NOMO-1 treated with DMSO at 0.1 percent for 48 hours (cell line): Measurements from ENCODE around the gene CCDC122.

Experiments used
- DNase-seq: peaks from one replicate; lab custom pipeline; 2025; ENCODE audit not compliant: unreplicated experiment; lab: John Stamatoyannopoulos, UW

The CCDC122 gene

DNA sequence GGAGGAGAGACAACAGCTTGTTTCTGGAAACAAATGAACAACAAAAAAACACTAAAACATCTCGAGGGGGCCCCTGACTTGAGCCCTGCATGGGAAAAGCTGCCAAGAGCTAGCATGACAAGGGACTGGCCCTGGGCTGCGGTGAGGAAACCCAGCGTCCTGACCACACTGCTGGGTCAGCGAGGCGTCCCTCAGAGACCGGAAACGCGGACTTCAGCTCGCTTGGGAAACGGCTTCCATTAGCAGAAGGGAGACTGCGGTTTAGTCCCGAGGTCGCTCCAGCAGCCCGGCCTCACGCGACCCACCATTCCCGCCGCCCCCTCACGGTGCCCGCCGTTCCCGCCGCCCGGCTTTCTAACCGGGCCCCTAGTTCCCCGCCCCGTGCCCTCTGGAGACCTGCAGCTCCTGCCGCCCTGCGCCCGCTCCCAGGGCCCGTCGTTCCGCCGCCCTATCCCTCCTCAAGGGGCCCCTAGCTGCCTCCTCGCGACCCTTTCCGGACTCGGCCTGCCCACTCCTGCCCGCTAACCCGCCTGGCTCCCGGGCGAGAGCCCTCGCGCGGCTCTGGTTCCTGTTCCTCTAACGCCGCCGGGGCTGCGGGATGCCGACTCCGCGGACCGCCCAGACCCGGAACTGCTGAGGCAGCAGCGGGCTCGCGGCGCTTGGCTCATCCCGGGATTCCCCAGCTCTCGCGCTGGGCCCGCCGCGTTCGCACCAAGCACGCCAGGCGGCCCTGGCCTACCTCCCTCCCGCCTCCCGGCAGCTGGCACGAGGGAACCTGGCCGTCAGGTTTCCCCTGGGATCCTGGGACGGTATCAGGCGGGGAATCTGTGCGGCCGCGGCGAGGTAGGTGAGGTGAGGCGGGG is at the start of gene CCDC122:
CCDC122 (minus strand) TSS at position 849 of the 863 bp plus-strand sequence. CDS start 10,364 bp downstream, outside the sequence.
- DNase-seq: peak; percentile 82

DNA sequence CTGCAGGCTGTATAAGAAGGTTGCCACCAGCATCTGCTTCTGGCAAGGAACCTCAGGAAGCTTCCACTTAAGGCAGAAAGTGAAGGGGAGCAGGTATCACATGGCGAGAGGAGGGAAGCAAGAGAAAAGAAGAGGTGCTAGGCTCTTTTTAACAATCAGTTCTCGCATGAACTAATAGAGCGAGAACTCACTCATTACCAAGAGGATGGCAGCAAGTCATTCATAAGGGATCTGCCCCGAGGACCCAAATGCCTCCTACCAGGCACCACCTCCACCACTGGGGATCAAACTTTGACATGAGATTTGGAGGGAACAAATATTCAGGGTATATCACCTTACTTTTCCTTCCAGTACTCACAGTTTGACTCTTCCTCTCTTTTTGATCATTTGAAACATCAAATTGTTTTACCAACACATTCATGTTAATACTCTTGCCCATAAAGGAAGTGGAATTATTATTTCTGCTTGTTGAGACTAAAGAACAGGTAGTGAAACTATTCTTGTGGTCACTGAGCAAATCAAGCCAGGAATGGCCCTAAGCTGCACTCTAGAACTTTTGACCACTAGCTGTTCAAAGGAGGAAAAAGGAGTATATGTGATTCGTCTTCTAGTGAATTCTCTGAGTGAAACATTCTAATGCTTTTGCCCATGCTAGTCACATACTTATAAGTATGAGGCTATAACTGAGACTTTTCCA is 45.2 kb upstream of the CCDC122 start:
- peak; percentile 78 for DNase-seq

DNA sequence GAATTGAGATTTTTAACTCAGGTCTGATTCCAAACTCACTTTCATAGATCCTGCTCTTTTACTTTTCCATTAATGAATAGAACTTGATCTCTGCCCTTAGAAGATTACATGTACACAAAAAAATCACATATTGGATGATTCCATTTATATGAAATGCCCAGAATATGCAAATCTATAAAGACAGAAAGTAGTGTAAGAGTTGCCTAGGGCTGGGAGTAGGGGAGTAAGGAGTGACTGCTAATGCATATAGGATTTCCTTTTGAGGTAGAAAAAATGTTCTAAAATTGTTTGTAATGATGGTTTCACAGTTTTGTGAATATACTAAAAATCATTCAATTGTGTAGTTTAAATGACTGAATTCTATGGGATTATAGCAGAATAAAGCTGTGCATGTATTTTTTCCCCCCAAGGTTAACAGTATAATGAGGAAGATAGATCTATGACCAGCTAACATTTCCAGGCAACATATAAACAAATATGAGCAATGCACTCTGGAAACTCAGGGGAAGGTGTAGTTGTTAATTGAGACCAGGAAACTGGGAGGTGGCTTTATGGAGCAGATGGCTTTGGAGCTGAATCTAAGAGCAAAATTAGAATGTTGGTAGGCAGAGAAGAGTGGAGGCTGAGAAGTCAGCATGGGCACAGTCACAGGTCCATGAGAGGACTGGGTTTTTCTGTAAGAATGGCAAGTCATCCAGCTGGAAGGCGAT is 41.6 kb upstream of the CCDC122 start:
- no peak for DNase-seq

DNA sequence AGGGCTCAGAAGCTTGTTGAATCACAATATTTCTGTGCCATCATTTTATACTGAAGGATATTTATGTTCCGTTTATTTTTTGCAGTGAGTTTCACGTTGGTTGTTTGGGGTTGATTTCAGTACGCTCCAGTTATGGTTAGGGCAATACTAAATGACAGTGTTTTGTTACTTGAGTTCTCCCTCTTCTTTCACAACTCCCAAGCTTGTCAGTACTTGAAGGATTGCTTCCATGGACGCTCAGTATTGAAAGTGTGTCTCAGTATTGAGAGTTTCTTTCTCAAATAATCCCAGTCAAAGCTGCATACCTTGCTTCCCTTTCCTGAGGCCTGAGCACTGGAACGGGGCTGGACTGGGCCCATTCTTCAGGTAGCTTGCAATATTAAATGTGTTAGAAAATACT is 39.1 kb upstream of the CCDC122 start:
- DNase-seq: no peak

DNA sequence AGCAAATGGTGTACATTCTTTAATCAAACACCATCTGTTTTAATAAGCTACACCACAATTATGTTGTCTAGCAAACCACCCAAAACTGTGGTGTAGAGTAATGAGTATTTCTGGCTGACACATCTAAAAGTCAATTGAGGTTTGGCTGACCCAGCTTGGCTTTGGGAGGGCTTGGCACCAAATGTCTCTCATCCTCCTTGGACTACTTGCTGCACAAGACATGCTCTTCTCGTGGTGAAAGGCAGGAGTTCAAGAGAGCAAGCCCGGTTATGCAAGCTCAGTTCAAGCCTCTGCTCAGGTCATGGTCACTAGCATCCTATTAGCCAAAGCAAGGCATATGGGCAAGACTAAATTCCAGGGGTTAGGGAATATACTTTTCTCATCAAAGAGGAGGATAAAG is 37.3 kb upstream of the CCDC122 start:
- no peak for DNase-seq

DNA sequence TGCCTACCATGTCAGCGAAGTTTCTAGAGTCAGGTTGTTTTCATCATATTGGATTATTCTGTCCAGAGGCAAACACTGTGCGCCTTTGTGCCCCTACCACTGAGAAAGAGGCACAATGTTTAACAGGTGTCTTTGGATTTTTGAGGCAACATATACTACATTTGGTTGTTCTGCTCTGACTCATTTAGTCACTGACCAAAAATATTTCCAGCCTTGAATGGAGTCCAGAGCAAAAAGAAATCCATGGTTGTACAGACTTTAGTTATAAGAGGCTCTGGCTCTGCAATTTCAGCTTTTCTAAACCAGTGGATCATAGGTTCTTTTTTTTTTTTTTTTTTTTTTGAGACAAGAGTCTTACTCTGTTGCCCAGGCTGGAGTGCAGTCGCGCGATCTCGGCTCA is 35.9 kb upstream of the CCDC122 start:
- DNase-seq: no peak

DNA sequence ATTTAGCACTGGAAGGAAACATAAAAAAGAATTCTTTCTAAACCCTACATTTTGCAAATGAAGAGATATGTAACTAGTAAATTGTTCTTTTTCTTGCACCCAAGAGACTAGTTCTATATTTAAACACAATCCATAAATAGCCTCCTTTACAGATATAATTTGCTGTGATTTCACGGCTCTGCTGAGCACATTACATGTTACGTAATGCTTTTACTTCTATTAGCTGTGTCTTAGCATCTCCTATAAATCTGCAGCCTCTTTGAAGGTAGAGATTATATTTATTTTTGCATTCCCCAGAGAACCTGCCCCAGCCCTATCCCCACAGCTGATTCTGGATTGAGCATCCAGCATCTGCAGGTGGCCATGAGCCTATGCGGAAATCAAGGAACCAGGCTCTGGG is 32.3 kb upstream of the CCDC122 start:
- DNase-seq: no peak

DNA sequence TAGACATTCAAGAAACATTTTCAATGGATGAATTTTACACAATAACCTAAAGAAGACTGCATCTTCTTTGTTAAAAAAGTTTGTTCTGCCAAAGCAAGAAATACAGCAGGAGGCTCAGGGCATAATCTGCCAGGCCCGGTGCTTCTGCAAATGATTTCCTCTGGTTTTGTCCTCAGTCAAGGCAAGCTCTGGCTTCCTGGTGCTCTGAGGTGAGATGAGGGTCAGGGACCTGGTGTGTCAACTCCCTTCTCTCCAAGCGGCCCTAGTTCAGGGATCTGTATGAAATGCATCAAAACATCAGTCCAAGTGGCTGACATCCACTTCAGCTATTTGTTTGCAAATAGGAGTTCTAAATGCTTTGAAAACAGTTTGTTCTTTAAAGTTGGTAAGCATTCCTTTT is 31.7 kb upstream of the CCDC122 start:
- no peak for DNase-seq

DNA sequence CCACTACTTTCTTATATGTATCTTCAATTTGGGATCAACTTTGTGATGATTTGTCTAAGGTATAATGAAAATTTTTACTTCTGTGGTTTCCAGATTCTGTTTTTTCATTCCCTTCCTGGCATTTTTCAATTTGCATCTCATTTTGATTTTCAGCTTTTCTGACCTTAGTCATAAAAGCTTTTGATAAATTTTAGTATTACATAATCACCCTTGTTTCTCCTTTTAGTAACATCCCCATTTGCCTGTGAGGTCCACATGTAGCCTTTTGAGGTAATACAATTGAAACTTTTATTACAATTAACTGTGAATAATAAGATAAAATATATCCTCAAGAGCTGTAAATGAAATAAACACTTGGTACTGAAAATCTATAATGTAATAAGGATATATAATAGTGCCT is 31.3 kb upstream of the CCDC122 start:
- DNase-seq: peak; percentile 45

DNA sequence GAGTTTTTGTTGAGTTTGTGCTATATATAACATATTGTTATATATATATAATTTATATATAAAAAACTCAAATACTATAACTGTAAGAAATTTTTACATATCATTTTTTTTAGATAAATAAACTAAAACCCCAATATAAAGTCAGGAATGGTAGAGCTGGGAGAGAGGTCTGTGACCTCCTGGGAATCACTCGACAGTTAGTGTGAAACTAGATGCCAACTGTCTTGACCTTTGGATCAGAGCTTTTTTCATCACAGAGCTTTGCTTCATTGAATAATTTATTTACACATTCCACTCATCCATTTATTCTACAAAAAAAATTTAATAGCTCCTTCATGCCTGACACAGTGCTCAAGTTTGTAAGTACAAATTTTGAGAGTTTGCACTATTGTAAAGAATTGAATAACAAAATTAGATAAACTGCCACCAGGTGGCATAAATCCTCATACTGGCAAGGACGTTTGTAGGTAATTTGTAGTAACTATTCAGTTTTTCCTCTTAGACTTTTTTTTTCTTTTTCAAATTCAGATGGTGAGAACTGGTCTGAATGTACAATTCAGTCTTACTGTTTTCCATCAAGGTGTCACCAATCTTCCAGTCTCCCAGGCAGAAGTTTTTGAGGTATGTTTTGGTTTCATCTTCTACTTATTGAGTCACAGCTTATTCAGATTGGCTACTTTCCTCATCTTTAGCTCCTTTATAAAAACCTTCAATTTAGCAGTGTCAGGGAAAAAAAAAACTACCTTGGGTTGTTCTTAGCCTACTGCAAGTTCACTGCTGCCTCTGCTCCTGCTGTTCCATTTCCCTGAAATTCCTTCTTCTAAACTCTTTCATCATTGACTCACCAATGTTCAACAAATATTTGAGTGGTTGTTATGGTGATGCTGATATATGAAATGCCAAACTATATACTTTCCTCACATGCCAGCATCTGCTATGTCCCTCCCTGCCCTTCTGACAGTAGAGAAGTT is 28.9 kb upstream of the CCDC122 start:
- DNase-seq: peak; percentile 22

DNA sequence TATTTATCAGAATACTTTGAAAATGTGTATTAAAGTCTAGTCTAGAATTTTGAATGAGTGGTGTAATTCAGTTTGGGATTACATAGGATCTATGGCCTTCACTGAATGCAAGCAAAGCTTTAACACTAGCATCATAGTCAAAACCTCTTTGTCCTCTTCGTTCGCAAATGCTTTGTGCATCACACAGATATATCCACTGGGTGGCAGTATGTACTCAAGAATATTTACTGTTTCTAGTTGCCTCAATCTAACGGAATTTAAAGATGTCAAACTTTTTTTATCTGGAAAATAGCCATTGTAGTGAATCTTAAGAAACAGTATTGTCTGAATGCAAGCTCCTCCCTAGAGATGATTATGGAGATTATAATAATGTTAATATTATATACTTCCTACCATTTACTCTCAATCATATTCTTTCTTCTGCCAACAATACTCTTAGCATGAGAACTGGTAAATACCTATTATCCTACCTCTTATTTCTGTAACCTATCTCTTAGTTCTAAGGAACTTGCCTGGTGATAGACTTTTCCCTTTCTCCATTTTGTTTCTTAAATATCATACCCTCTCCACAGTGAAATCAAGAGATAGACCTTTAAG is 26.0 kb upstream of the CCDC122 start:
- DNase-seq: peak; percentile 55

DNA sequence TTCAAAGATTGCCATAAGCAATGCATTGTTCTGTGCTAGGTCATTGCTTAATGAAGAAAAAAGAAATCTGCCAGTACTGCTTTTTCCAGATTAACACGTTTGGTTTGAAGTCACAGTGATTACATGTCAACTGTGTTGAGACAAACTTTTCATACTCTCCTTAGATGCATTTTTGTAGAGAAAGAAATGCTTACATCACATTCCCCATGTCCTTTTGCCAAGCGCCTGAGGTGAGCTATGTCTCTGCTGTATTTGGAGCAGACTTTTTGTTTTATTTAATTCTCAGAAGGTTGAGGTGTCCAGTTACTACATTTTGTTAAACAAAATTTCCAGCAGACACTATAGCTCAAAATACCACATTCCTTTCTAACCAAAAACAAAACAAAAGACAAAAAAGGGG is 16.4 kb upstream of the CCDC122 start:
- DNase-seq: no peak

DNA sequence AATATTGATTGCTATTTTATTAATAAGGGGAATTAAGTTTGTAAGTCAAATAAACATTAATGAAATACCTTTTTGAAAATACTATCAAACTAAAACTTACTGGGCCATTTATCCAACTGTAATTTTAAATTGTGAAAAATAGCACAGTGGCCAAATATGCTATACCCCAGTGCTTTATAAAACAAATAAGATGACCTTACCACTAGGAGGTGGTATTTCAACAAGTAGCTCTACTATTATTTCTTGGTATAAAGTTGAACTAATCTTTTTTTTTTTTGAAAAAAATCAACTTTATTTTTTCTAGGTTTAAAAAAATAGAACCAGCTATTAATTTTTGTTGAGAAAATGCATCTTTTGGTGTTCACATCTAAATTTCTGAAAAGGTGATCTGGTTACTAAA is 14.9 kb upstream of the CCDC122 start:
- DNase-seq: peak; percentile 4

DNA sequence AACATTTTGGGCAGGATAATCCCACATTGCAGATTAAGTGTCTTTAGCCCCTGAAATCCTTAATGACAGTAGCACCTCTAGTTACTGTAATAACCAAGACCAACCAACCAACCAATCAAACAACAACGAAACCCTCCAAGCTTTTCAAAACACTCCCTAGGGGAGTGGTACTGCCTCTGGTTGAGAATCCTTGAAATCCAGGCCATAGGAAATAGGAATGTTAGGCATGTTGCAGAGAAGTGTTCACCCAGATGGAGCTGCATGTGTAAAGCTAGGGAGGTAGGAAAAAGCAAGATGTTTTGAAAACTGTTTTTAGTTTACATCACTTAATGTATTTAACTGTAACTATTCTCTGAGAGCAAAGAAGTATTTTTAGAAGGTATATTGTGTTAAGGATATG is 4.7 kb upstream of the CCDC122 start:
- no peak for DNase-seq

DNA sequence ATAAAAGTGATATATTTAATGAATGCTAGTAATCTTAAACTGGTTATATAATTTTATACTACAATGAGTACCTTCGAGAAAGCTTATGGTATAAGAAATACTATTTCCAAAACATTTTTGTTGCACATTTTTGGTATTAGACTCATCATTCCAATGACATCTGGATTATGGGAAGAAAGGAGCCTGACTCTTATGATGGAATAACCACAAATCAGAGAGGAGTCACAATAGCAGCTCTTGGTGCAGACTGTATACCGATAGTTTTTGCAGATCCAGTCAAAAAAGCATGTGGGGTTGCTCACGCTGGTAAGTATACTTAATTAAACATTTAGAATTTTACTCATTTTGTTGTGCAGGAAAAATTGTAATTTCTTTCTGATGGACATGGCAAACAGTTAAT is 4.1 kb upstream of the CCDC122 start:
- no peak for DNase-seq

DNA sequence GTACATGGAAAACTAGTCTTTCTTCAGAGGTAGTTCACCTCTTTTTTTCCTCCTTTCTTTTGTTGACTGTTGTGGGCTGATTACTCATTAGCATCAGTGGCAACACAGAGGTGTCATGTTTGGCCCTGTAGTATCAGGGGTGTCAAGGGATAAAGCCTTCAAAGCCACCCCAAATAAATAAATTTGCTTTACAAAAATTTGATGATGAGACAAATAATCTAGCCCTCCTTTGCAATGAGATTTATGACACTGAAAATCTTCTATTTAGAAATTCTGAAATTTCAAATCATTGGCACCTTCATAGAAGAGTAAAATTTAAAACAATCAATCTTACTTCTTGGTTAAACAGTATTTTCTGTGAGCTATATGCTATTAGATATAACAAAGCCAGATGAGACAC is 2.0 kb upstream of the CCDC122 start:
- no peak for DNase-seq

DNA sequence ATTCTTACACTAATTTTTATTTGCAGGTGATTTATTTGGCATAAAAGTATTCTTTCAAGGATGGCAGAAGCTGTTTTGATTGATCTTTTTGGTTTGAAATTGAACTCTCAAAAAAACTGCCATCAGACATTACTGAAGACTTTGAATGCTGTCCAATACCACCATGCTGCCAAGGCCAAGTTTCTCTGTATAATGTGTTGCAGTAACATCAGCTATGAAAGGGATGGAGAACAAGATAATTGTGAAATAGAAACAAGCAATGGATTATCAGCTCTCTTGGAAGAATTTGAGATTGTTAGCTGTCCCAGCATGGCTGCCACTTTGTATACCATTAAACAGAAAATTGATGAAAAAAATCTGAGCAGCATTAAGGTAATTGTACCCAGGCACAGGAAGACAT is 1.4 kb upstream of the CCDC122 start:
- no peak for DNase-seq

DNA sequence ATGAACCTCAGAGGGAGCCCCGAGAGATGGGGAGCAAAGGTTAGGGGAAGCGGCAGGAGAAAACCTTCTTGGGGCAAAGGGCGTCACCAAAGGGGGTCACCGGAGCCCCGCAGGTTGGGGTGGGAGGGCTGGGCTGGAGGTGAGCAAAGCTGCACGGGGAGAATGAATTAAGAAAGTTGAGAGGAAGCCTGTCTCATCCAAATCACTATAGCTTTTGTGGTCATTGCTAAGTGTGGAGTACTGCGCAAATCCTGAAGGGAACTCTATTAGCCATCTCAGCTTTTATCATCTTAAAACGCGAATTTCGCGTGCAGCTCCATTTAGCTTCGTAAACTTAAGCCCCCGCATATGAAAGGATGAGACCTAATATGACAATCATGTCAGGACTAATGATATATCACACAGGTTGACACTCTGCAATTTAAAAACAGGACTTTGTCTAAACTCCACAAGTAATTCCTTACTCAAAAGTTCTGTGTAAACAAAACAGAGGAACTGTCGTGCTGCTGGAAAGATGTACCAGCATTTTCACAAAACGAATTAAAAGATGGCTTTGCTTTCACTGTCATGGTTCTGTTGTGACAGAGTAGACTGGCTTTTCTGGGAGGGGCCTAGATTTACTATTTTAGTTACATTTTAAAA is 795 bp upstream of the CCDC122 start:
- DNase-seq: no peak

DNA sequence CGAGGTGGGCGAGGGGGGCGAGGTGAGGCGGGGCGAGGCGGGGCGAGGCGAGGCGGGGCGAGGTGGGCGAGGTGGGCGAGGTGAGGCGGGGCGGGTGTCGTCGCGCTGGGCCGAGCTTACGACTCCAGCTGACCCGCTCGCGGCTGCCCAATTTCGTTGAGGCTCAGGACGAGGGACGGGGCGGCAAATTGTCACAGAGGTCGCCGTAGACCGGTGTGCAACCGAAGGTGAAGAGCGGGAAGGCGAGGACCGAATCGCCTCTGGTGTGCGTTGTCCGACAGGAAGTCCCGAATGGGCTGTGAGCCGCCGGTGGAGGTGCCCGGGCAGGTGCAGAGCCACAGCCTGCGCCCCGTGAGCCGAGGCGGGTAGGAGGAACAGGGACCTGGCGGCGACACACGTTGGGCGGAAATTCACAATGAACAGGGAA is 228 bp upstream of the CCDC122 start, which contains the start of gene LACC1:
LACC1 (plus strand) TSS at position 150 of the 427 bp plus-strand sequence. CDS start 1,082 bp downstream, outside the sequence.
- peak; percentile 47 for DNase-seq

DNA sequence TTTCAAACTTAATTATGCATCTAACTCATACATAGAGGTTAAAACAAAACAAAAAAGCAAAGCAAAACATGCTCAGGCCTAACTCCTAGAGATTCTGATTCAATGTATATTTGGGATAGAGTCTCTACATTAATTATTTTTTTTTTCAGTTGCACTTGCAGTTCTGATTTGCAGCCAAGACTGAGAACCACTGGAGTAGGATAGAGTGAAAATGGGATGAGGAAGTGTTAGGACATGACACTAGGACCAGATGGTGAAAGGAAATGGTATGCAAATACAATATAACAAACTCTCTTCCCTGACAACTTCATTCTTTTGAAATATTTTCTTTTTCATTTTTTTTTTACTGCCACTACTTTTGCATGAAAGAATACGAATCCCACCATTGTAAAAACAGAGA is 1.8 kb downstream of the CCDC122 start:
- DNase-seq: no peak
